SK-N-SH (cell line): Measurements from ENCODE around the gene ARHGAP29. TPM values are rescaled to one million over a fixed set of nuclear protein-coding genes. Genes with fewer than 3 reads are reported as not detected.

Experiments used
- CTCF ChIA-PET: fragments of 300-600, 350-600 bp; formaldehyde crosslinking; extraction: SDS; loops from one replicate; lab custom pipeline; 2021; lab: Yijun Ruan, JAX
- POLR2A ChIA-PET: fragments of 350-600 bp; sonication (Branson Sonifier 250); formaldehyde crosslinking; extraction: SDS; loops from one replicate; lab custom pipeline; 2020; ENCODE audit warnings: antibody characterized with exemption, inconsistent platforms; lab: Yijun Ruan, JAX
- DNase-seq: peaks from one replicate; pipeline ENCODE4 v3.0.0; 2012
- H2AFZ ChIP-seq: fragments of 200-600 bp; sonication (generic); 2 replicates; pipeline ENCODE4 v1.8.1; 2016; ENCODE audit warnings: antibody characterized with exemption, mild to moderate bottlenecking, low read depth
- H3F3A ChIP-seq: fragments of 200-600 bp; sonication (generic); replicated peaks from 2 replicates; pipeline ENCODE3; 2016; ENCODE audit warnings: antibody characterized with exemption, mild to moderate bottlenecking; ENCODE audit not compliant: insufficient read depth
- H3K27ac ChIP-seq, 2 experiments: fragments of 200-500 bp in 1 of 2; fragments of 200-600 bp in 1 of 2; sonication (Bioruptor generic) in 1 of 2; sonication (generic), shearing (Covaris generic) in 1 of 2; 2 replicates each; pipeline versions ENCODE4 v1.5.1 to v1.6.1; 2014 to 2016; ENCODE audit warnings: low read depth in 2 of 2, inconsistent platforms in 1 of 2, low read length in 1 of 2, mild to moderate bottlenecking in 1 of 2, mixed read lengths in 1 of 2
- H3K27me3 ChIP-seq: fragments of 200-600 bp; sonication (generic), shearing (Covaris generic); 2 replicates; pipeline ENCODE4 v1.6.1; 2016; ENCODE audit warnings: mixed run types; ENCODE audit not compliant: insufficient read depth
- H3K36me3 ChIP-seq, 2 experiments: fragments of 200-500 bp in 1 of 2; fragments of 200-600 bp in 1 of 2; sonication (Bioruptor generic) in 1 of 2; sonication (generic) in 1 of 2; replicated peaks in 1 of 2; 2 replicates each; pipeline versions ENCODE3 to v1.5.1; 2014 to 2016; ENCODE audit warnings: low read length in 1 of 2, mild to moderate bottlenecking in 1 of 2; ENCODE audit not compliant: insufficient read depth in 2 of 2, control insufficient read depth in 1 of 2
- H3K4me1 ChIP-seq, 2 experiments: fragments of 200-500 bp in 1 of 2; fragments of 200-600 bp in 1 of 2; sonication (Bioruptor generic) in 1 of 2; sonication (generic), shearing (Covaris generic) in 1 of 2; 2 replicates each; pipeline versions ENCODE4 v1.5.1 to v1.6.1; 2014 to 2016; ENCODE audit warnings: low read depth in 1 of 2, low read length in 1 of 2, mixed run types in 1 of 2; ENCODE audit not compliant: insufficient read depth in 2 of 2, control insufficient read depth in 1 of 2
- H3K4me2 ChIP-seq: fragments of 200-600 bp; sonication (generic), shearing (Covaris generic); 2 replicates; pipeline ENCODE4 v1.6.1; 2017; ENCODE audit warnings: mixed run types
- H3K4me3 ChIP-seq, 2 experiments: fragments of 200-500 bp in 1 of 2; fragments of 200-600 bp in 1 of 2; sonication (Bioruptor generic) in 1 of 2; sonication (generic), shearing (Covaris generic) in 1 of 2; 2 replicates each; pipeline versions ENCODE4 v1.5.1 to v1.8.1; 2014 to 2016; ENCODE audit warnings: low read depth in 2 of 2, inconsistent platforms in 1 of 2, low read length in 1 of 2, mild to moderate bottlenecking in 1 of 2, mixed read lengths in 1 of 2, moderate library complexity in 1 of 2
- H3K79me2 ChIP-seq: fragments of 200-600 bp; sonication (generic); 2 replicates; pipeline ENCODE4 v1.8.1; 2017; ENCODE audit warnings: mild to moderate bottlenecking; ENCODE audit not compliant: insufficient read depth
- H3K9ac ChIP-seq: fragments of 200-600 bp; sonication (generic); 2 replicates; pipeline ENCODE4 v1.6.1; 2017; ENCODE audit warnings: mixed run types
- H3K9me2 ChIP-seq: fragments of 200-600 bp; sonication (generic); 2 replicates; pipeline ENCODE4 v1.6.1; 2017; ENCODE audit warnings: mixed run types
- H3K9me3 ChIP-seq: fragments of 200-600 bp; sonication (generic); 2 replicates; pipeline ENCODE4 v1.6.1; 2017; ENCODE audit warnings: mixed run types, mild to moderate bottlenecking, moderate library complexity
- H4K20me1 ChIP-seq: fragments of 200-600 bp; sonication (generic); 2 replicates; pipeline ENCODE4 v1.6.1; 2017; ENCODE audit warnings: mild to moderate bottlenecking, mixed run types; ENCODE audit not compliant: insufficient read depth
- ELF1 ChIP-seq: IDR thresholded peaks from 2 replicates; pipeline ENCODE4 v1.4.0; 2012
- FOSL2 ChIP-seq: IDR thresholded peaks from 2 replicates; pipeline ENCODE4 v1.4.0; 2012; ENCODE audit warnings: low read depth, mild to moderate bottlenecking, moderate library complexity, borderline replicate concordance
- FOXJ3 ChIP-seq: sonication (generic); formaldehyde crosslinking; IDR thresholded peaks from 2 replicates; pipeline ENCODE4 v1.5.1; 2020; ENCODE audit warnings: mild to moderate bottlenecking, missing genetic modification reagents
- GABPA ChIP-seq: IDR thresholded peaks from 2 replicates; pipeline ENCODE4 v1.4.0; 2012; ENCODE audit warnings: low read depth, mild to moderate bottlenecking
- GATA2 ChIP-seq: sonication (generic); formaldehyde crosslinking; IDR thresholded peaks from 2 replicates; pipeline ENCODE4 v1.5.0; 2020; ENCODE audit warnings: mild to moderate bottlenecking, missing genetic modification reagents
- MXI1 ChIP-seq: IDR thresholded peaks from 2 replicates; pipeline ENCODE4 v1.6.1; 2012; ENCODE audit warnings: mild to moderate bottlenecking, low read depth, low read length, improper control_type of control experiment
- RAD21 ChIP-seq: IDR thresholded peaks from 2 replicates; pipeline ENCODE4 v1.6.1; 2012; ENCODE audit warnings: mild to moderate bottlenecking, low read length
- RCOR1 ChIP-seq: fragments of 150-350 bp; IDR thresholded peaks from 2 replicates; pipeline ENCODE4 v1.6.1; 2017; ENCODE audit warnings: antibody characterized with exemption, low read length
- RXRA ChIP-seq: IDR thresholded peaks from 2 replicates; pipeline ENCODE4 v1.4.0; 2012; ENCODE audit warnings: low read depth, mild to moderate bottlenecking, borderline replicate concordance
- SMC3 ChIP-seq: IDR thresholded peaks from 2 replicates; pipeline ENCODE4 v1.6.1; 2012; ENCODE audit warnings: low read depth, low read length, improper control_type of control experiment
- USF1 ChIP-seq: IDR thresholded peaks from 2 replicates; pipeline ENCODE4 v1.4.0; 2012; ENCODE audit warnings: low read depth, borderline replicate concordance
- YY1 ChIP-seq: IDR thresholded peaks from 2 replicates; pipeline ENCODE4 v1.4.0; 2012; ENCODE audit warnings: low read depth, mild to moderate bottlenecking
- WGBS: methylation state at CpG from one replicate; pipeline ENCODE4 v1.1.6; 2017; ENCODE audit warnings: low lambda C conversion rate; 5-methylcytosine and 5-hydroxymethylcytosine counted together
- polyA plus RNA-seq, 3 experiments: library from polyadenylated mRNA; depleted of rRNA; stranded (reverse); fragments of >200 nt; gene quantifications; 2 replicates each; pipeline ENCODE4 v1.2.3, GENCODE V29; 2012
- TF ChIP-seq, protein P1 (sequence below): fragments of 150-350 bp; IDR thresholded peaks from 2 replicates; pipeline ENCODE4 v1.6.1; 2016; ENCODE audit warnings: mild to moderate bottlenecking, low read depth, low read length
- TF ChIP-seq, protein P2 (sequence below): IDR thresholded peaks from 2 replicates; pipeline ENCODE4 v1.4.0; 2012; ENCODE audit warnings: low read depth
- TF ChIP-seq, protein P3 (sequence below): IDR thresholded peaks from 2 replicates; pipeline ENCODE4 v1.4.0; 2012; ENCODE audit warnings: low read depth, borderline replicate concordance
- TF ChIP-seq, protein P4 (sequence below): IDR thresholded peaks from 2 replicates; pipeline ENCODE4; 2012

ARHGAP29 gene
- polyA plus RNA-seq, 1 of the 3 experiments (the other 2 are of a cell fraction): 20.1 TPM

DNA sequence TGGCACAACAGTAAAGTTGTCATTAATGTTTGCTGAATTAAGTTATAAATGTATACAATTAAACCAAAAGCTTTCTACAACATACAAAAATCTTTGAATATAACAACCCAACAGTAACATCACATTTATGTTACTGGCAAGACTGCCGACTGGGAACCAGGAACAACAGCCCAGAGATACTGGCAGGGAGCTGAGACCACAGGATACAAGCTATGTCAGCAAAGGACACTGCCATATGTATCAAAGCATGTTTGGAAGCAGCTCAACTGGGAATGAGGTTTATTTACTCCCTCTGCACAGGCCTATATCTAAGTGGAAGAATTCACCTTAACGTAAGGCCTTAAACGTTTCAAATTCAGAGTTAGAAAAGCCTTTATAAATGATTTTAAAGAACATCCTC lies 50.4 kb downstream of the ARHGAP29 start:
- 97% methylated on average over 3 of the region's 3 CpGs for WGBS
- ChIA-PET POLR2A (no interaction called here), CTCF (interaction anchor here (1.0 to 1.6 kb wide), 6 partner anchors 10 to 149 kb away, joined by 3 to 6 read pairs (median 4); no protein-coding TSS in a partner anchor)
- H3K9ac ChIP-seq: no peak overlapping the region
- H3K79me2 ChIP-seq: no peaks in the 10 kb centered on the region; the same call in 1 of the 2 replicates
- H3K9me2 ChIP-seq: no peaks in the 10 kb centered on the region
- H3K4me3 ChIP-seq: no peak overlapping the region
- H3K9me3 ChIP-seq: no peaks in the 10 kb centered on the region
- TF ChIP-seq USF1 (no peak), MXI1 (no peak)
- TF ChIP-seq, protein P1, sequence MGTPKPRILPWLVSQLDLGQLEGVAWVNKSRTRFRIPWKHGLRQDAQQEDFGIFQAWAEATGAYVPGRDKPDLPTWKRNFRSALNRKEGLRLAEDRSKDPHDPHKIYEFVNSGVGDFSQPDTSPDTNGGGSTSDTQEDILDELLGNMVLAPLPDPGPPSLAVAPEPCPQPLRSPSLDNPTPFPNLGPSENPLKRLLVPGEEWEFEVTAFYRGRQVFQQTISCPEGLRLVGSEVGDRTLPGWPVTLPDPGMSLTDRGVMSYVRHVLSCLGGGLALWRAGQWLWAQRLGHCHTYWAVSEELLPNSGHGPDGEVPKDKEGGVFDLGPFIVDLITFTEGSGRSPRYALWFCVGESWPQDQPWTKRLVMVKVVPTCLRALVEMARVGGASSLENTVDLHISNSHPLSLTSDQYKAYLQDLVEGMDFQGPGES: no peak
- TF ChIP-seq, protein P2, sequence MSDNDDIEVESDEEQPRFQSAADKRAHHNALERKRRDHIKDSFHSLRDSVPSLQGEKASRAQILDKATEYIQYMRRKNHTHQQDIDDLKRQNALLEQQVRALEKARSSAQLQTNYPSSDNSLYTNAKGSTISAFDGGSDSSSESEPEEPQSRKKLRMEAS: no peak
- peaks cover 69 to 86% of the 10 kb centered on the region in 2 experiments for H3K36me3 ChIP-seq
- H3K4me2 ChIP-seq: no peak overlapping the region
- H3K27ac ChIP-seq: no peak overlapping the region
- no peaks in the 10 kb centered on the region for H3K27me3 ChIP-seq
- H2AFZ ChIP-seq: no peak overlapping the region
- H3K4me1 ChIP-seq: no peaks in the 10 kb centered on the region
- H3F3A ChIP-seq: peaks cover 9% of the 10 kb centered on the region
- H4K20me1 ChIP-seq: no peaks in the 10 kb centered on the region
- DNase-seq: no peak

GRCh38 chr1:94183197-94183815 lies 54.1 kb downstream of the ARHGAP29 start:
- CTCF ChIA-PET: interaction anchor here (1.0 to 2.2 kb wide), 2 partner anchors 55 to 152 kb away, joined by 3 to 7 read pairs; no protein-coding TSS in a partner anchor
- Histone ChIP-seq H3K4me3 (no peak overlapping the region), H4K20me1 (no peaks in the 10 kb centered on the region), H3K27me3 (no peaks in the 10 kb centered on the region), H3K36me3 (peaks cover 73 to 89% of the 10 kb centered on the region in 2 experiments), H3F3A (peaks cover 10% of the 10 kb centered on the region), H3K27ac (no peak overlapping the region), H3K9ac (no peak overlapping the region), H3K4me1 (no peaks in the 10 kb centered on the region), H2AFZ (no peak overlapping the region), H3K9me3 (no peaks in the 10 kb centered on the region), H3K9me2 (no peaks in the 10 kb centered on the region), H3K4me2 (no peak overlapping the region), H3K79me2 (no peaks in the 10 kb centered on the region)
- WGBS: 95% methylated on average over 3 of the region's 3 CpGs
- DNase-seq: no peak
- POLR2A ChIA-PET: interaction anchor here (0.6 kb wide), 1 partner anchor 17 kb away, joined by 3 read pairs; no protein-coding TSS in a partner anchor
- TF ChIP-seq GATA2 (CRISPR knock-in tag): no peak
- no peak for TF ChIP-seq FOSL2
- TF ChIP-seq, protein P3, sequence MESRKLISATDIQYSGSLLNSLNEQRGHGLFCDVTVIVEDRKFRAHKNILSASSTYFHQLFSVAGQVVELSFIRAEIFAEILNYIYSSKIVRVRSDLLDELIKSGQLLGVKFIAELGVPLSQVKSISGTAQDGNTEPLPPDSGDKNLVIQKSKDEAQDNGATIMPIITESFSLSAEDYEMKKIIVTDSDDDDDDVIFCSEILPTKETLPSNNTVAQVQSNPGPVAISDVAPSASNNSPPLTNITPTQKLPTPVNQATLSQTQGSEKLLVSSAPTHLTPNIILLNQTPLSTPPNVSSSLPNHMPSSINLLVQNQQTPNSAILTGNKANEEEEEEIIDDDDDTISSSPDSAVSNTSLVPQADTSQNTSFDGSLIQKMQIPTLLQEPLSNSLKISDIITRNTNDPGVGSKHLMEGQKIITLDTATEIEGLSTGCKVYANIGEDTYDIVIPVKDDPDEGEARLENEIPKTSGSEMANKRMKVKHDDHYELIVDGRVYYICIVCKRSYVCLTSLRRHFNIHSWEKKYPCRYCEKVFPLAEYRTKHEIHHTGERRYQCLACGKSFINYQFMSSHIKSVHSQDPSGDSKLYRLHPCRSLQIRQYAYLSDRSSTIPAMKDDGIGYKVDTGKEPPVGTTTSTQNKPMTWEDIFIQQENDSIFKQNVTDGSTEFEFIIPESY: no peak
- TF ChIP-seq MXI1: no peak
- no peak for TF ChIP-seq RXRA
- TF ChIP-seq GABPA: no peak
- TF ChIP-seq RAD21: no peak
- TF ChIP-seq, protein P4, sequence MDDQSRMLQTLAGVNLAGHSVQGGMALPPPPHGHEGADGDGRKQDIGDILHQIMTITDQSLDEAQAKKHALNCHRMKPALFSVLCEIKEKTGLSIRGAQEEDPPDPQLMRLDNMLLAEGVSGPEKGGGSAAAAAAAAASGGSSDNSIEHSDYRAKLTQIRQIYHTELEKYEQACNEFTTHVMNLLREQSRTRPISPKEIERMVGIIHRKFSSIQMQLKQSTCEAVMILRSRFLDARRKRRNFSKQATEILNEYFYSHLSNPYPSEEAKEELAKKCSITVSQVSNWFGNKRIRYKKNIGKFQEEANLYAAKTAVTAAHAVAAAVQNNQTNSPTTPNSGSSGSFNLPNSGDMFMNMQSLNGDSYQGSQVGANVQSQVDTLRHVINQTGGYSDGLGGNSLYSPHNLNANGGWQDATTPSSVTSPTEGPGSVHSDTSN: no peak
- no peak for TF ChIP-seq YY1
- TF ChIP-seq ELF1: no peak
- TF ChIP-seq FOXJ3: no peak
- no peak for TF ChIP-seq RCOR1
- TF ChIP-seq, protein P1: no peak
- no peak for TF ChIP-seq SMC3
- TF ChIP-seq, protein P2: no peak
